ENCODE data around the gene KIN. TPM values are rescaled to one million over a fixed set of nuclear protein-coding genes. Genes with fewer than 3 reads are reported as not detected.

The KIN gene
- total and polyA plus RNA-seq, 8 donors: 4.1 to 51.9 (median 10.5) TPM

- DNase-seq: no peak
- TF ChIP-seq POLR2AphosphoS5 (IDR thresholded peaks at IDR 0.05): no peak
- no peak for TF ChIP-seq EP300 (IDR thresholded peaks at IDR 0.05)
- no peak for TF ChIP-seq CTCF (IDR thresholded peaks at IDR 0.05)
- no peak for TF ChIP-seq POLR2A (IDR thresholded peaks at IDR 0.05)
- Histone ChIP-seq H3K4me3 (no peak overlapping the region), H3K4me1 (peaks cover 15 to 47% (median 29%) of the 10 kb centered on the region in 4 donors), H3K36me3 (peaks cover 50 to 73% (median 69%) of the 10 kb centered on the region in 4 donors), H3K27me3 (no peaks in the 10 kb centered on the region), H3K27ac (no peak overlapping the region), H3K9me3 (no peaks in the 10 kb centered on the region)
- intact Hi-C loops (cut with DNase I; ENCODE audit: low total_unique reads): no loop called here
- 59 to 70% (median 68%) methylated on average over 6 of the region's 6 CpGs for WGBS, 5 donors
These were observed 9.8 kb upstream of the KIN start for GRCh38 chr10:7797582-7797981.

- peak in 1 of 2 donors; percentile 64 for DNase-seq
- H3K9me3 ChIP-seq: no peaks in the 10 kb centered on the region
- no peak overlapping the region for H3K4me3 ChIP-seq
- H3K27me3 ChIP-seq: no peaks in the 10 kb centered on the region
- H3K4me1 ChIP-seq: peaks cover 26 to 67% (median 43%) of the 10 kb centered on the region in 4 donors
- intact Hi-C loops (cut with DNase I; ENCODE audit: low total_unique reads): no loop called here
- peaks cover 32 to 59% (median 50%) of the 10 kb centered on the region in 4 donors for H3K36me3 ChIP-seq
- peak overlapping the region in 1 of 5 donors; percentile 1 for H3K27ac ChIP-seq
- WGBS, 5 donors: 17 to 46% (median 35%) methylated on average over 4 of the region's 4 CpGs
- TF ChIP-seq CTCF (IDR thresholded peaks at IDR 0.05) (no peak), EP300 (IDR thresholded peaks at IDR 0.05) (no peak), POLR2AphosphoS5 (IDR thresholded peaks at IDR 0.05) (peak in 2 of 3 donors; percentile 27 to 57), POLR2A (IDR thresholded peaks at IDR 0.05) (no peak)
These were observed 7.8 kb upstream of the KIN start for GRCh38 chr10:7795605-7796004.

- peak overlapping the region in 1 of 5 donors; percentile 6 for H3K27ac ChIP-seq
- H3K36me3 ChIP-seq: peaks cover 23 to 47% (median 38%) of the 10 kb centered on the region in 4 donors
- intact Hi-C loops (cut with DNase I; ENCODE audit: low total_unique reads): no loop called here
- H3K27me3 ChIP-seq: no peaks in the 10 kb centered on the region
- WGBS, 5 donors: 56 to 71% (median 60%) methylated on average over 4 of the region's 4 CpGs
- H3K4me3 ChIP-seq: no peak overlapping the region
- peaks cover 29 to 78% (median 51%) of the 10 kb centered on the region in 4 donors for H3K4me1 ChIP-seq
- DNase-seq: no peak
- TF ChIP-seq POLR2AphosphoS5 (IDR thresholded peaks at IDR 0.05): no peak
- no peak for TF ChIP-seq POLR2A (IDR thresholded peaks at IDR 0.05)
- TF ChIP-seq CTCF (IDR thresholded peaks at IDR 0.05): no peak
- no peak for TF ChIP-seq EP300 (IDR thresholded peaks at IDR 0.05)
- no peaks in the 10 kb centered on the region for H3K9me3 ChIP-seq
These were observed 6.6 kb upstream of the KIN start for GRCh38 chr10:7794251-7795026.

GRCh38 chr10:7792541-7792940, 4.7 kb upstream of the KIN start:
- no peak for TF ChIP-seq EP300 (IDR thresholded peaks at IDR 0.05)

GRCh38 chr10:7789390-7789789, 1.6 kb upstream of the KIN start:
- intact Hi-C loops (cut with DNase I; ENCODE audit: low total_unique reads): no loop called here
- 16 to 34% (median 26%) methylated on average over 3 of the region's 3 CpGs for WGBS, 5 donors
- peak overlapping the region; percentile 79 to 97 (median 88) for H3K4me3 ChIP-seq

More at GRCh38 chr10:7792541-7792940, 4.7 kb upstream of the KIN start:
- Histone ChIP-seq H3K4me3 (no peak overlapping the region), H3K4me1 (peaks cover 35 to 86% (median 60%) of the 10 kb centered on the region in 4 donors), H3K27ac (no peak overlapping the region), H3K27me3 (no peaks in the 10 kb centered on the region), H3K36me3 (peaks cover 5 to 28% (median 19%) of the 10 kb centered on the region in 4 donors), H3K9me3 (no peaks in the 10 kb centered on the region)
- DNase-seq: no peak
- WGBS, 5 donors: 28 to 69% (median 36%) methylated on average over 1 of the region's 1 CpG
- intact Hi-C loops (cut with DNase I; ENCODE audit: low total_unique reads): no loop called here

More at GRCh38 chr10:7789390-7789789, 1.6 kb upstream of the KIN start:
- DNase-seq: peak in 1 of 2 donors; percentile 31
- Histone ChIP-seq H3K27me3 (no peaks in the 10 kb centered on the region), H3K4me1 (peaks cover 21 to 87% (median 74%) of the 10 kb centered on the region in 4 donors), H3K9me3 (no peaks in the 10 kb centered on the region), H3K36me3 (peaks cover 0 to 16% (median 7%) of the 10 kb centered on the region in 4 donors), H3K27ac (peak overlapping the region in 2 of 5 donors; percentile 90 to 94)
- TF ChIP-seq POLR2AphosphoS5 (IDR thresholded peaks at IDR 0.05) (no peak), POLR2A (IDR thresholded peaks at IDR 0.05) (no peak), EP300 (IDR thresholded peaks at IDR 0.05) (no peak), CTCF (IDR thresholded peaks at IDR 0.05) (no peak)
